ENCODE data around the gene BDKRB2. TPM values are rescaled to one million over a fixed set of nuclear protein-coding genes. Genes with fewer than 3 reads are reported as not detected.

BDKRB2 gene
- total and polyA plus RNA-seq, 2 donors (not counting 1 experiment from before 2014, with no cell fraction given) = not detected

DNA sequence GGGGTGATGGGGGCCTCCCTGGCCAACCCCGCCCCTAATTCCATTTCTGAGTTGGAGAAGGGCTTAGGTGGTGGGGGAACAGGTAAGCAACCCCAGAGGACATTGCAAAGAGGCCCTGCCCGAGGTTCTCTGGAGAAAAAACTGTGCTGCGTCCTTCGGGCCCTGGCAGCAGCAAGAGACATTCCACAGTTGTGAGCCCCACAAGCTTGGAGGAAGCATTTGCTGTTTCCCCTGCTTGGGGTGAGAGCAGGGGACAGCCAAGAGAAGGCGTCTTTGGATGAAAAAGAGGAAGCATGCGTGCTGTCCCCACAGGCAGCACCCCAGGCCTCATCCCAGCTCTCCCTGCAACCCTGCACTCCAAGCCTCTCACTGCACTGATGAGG is 1.3 kb downstream of the BDKRB2 start:
- peaks cover 0 to 50% (median 5%) of the 10 kb centered on the region in 4 experiments for H3K27me3 ChIP-seq (replicated peaks in 1 of 4; ENCODE audit: control extremely low read depth in 1 of 4, control insufficient read depth in 3 of 4, insufficient read depth in 4 of 4, low read length in 3 of 4)
- intact Hi-C loops (cut with micrococcal nuclease) = no loop called here

GRCh38 chr14:96206461-96206860 is 1.8 kb downstream of the BDKRB2 start:
- Mint-ChIP-seq H3K27me3 (peaks cover 40% of the 10 kb centered on the region), H3K9me3 (ENCODE audit: insufficient read depth) (no peaks in the 10 kb centered on the region), H3K4me3 (no peak overlapping the region), H3K27ac (no peak overlapping the region), H3K4me1 (no peaks in the 10 kb centered on the region)
- no peak overlapping the region for H3K27ac ChIP-seq (ENCODE audit: low read length in 2 of 2)
- no peak overlapping the region for H3K4me2 ChIP-seq (replicated peaks; ENCODE audit: low read depth, low read length, poor library complexity, severe bottlenecking)
- H4K20me1 ChIP-seq (ENCODE audit: control insufficient read depth, insufficient read depth, low read length, poor library complexity, severe bottlenecking) = no peaks in the 10 kb centered on the region
- ChIA-PET POLR2A (interaction anchor here (0.7 kb wide), 1 partner anchor 12 kb away, joined by 5 read pairs; no protein-coding TSS in a partner anchor), CTCF (no interaction called here)
- H3K4me1 ChIP-seq (ENCODE audit: control insufficient read depth in 2 of 2, insufficient read depth in 2 of 2, low read length in 2 of 2) = peaks cover 6 to 12% of the 10 kb centered on the region in 2 donors
- 74% methylated on average over 6 of the region's 8 CpGs for WGBS (ENCODE audit: insufficient coverage)
- no peak for ATAC-seq (ENCODE audit: low read depth)
- no peaks in the 10 kb centered on the region for H3K36me3 ChIP-seq (replicated peaks in 1 of 2; ENCODE audit: control extremely low read depth in 1 of 2, control insufficient read depth in 1 of 2, extremely low read depth in 1 of 2, insufficient read depth in 2 of 2, low read length in 1 of 2)
- DNase-seq = no peak
- H3K9ac ChIP-seq (ENCODE audit: low read length) = no peak overlapping the region
- TF ChIP-seq CTCF (IDR thresholded peaks at IDR 0.05) = no peak
- no peak for TF ChIP-seq EZH2 (IDR thresholded peaks at IDR 0.05; ENCODE audit: borderline replicate concordance, insufficient read depth, low read depth, low read length, poor library complexity, severe bottlenecking)
- no peak overlapping the region for H3K4me3 ChIP-seq (ENCODE audit: control extremely low read depth in 1 of 5, extremely low read depth in 1 of 5, insufficient read depth in 1 of 5, low read depth in 2 of 5, low read length in 4 of 5)
- peaks cover 0 to 17% (median under 1%) of the 10 kb centered on the region in 3 donors for H3K9me3 ChIP-seq (ENCODE audit: control extremely low read depth in 1 of 3, control insufficient read depth in 2 of 3, insufficient read depth in 1 of 3, low read length in 2 of 3)
- intact Hi-C loops (cut with micrococcal nuclease) = no loop called here
- peaks cover 0 to 52% (median 5%) of the 10 kb centered on the region in 4 experiments for H3K27me3 ChIP-seq (replicated peaks in 1 of 4; ENCODE audit: control extremely low read depth in 1 of 4, control insufficient read depth in 3 of 4, insufficient read depth in 4 of 4, low read length in 3 of 4)
- H3K79me2 ChIP-seq (ENCODE audit: control insufficient read depth, insufficient read depth, low read length) = no peaks in the 10 kb centered on the region
- no peak overlapping the region for H2AFZ ChIP-seq (ENCODE audit: insufficient read depth, low read depth, low read length, poor library complexity, severe bottlenecking)

More for the DNA sequence above, 1.3 kb downstream of the BDKRB2 start:
- ATAC-seq (ENCODE audit: low read depth) (no peak), DNase-seq (no peak)
- Mint-ChIP-seq H3K27ac (no peak overlapping the region), H3K9me3 (ENCODE audit: insufficient read depth) (no peaks in the 10 kb centered on the region), H3K4me3 (no peak overlapping the region), H3K4me1 (no peaks in the 10 kb centered on the region), H3K27me3 (peaks cover 41% of the 10 kb centered on the region)
- Histone ChIP-seq H3K4me3 (ENCODE audit: control extremely low read depth in 1 of 5, extremely low read depth in 1 of 5, insufficient read depth in 1 of 5, low read depth in 2 of 5, low read length in 4 of 5) (no peak overlapping the region), H3K27ac (ENCODE audit: low read length in 2 of 2) (no peak overlapping the region), H4K20me1 (ENCODE audit: control insufficient read depth, insufficient read depth, low read length, poor library complexity, severe bottlenecking) (no peaks in the 10 kb centered on the region), H3K36me3 (replicated peaks in 1 of 2; ENCODE audit: control extremely low read depth in 1 of 2, control insufficient read depth in 1 of 2, extremely low read depth in 1 of 2, insufficient read depth in 2 of 2, low read length in 1 of 2) (no peaks in the 10 kb centered on the region), H2AFZ (ENCODE audit: insufficient read depth, low read depth, low read length, poor library complexity, severe bottlenecking) (no peak overlapping the region), H3K9ac (ENCODE audit: low read length) (no peak overlapping the region), H3K4me2 (replicated peaks; ENCODE audit: low read depth, low read length, poor library complexity, severe bottlenecking) (no peak overlapping the region), H3K4me1 (ENCODE audit: control insufficient read depth in 2 of 2, insufficient read depth in 2 of 2, low read length in 2 of 2) (peaks cover 6 to 12% of the 10 kb centered on the region in 2 donors), H3K79me2 (ENCODE audit: control insufficient read depth, insufficient read depth, low read length) (no peaks in the 10 kb centered on the region), H3K9me3 (ENCODE audit: control extremely low read depth in 1 of 3, control insufficient read depth in 2 of 3, insufficient read depth in 1 of 3, low read length in 2 of 3) (peaks cover 0 to 15% (median 0%) of the 10 kb centered on the region in 3 donors)
- ChIA-PET CTCF (no interaction called here), POLR2A (no interaction called here)
- WGBS (ENCODE audit: insufficient coverage) = 20% methylated on average over 3 of the region's 6 CpGs
- TF ChIP-seq CTCF (IDR thresholded peaks at IDR 0.05) = no peak
- TF ChIP-seq EZH2 (IDR thresholded peaks at IDR 0.05; ENCODE audit: borderline replicate concordance, insufficient read depth, low read depth, low read length, poor library complexity, severe bottlenecking) = no peak

All from B cell (primary cell).